ENCODE measurements around the gene EFCAB12. TPM values are rescaled to one million over a fixed set of nuclear protein-coding genes. Genes with fewer than 3 reads are reported as not detected.
A peak's percentile ranks its signal among the peaks of the same experiment; 100 is the strongest.

The EFCAB12 gene
- total and polyA plus RNA-seq, 2 of the 13 experiments (the other 11 are each of a cell fraction or from before 2014, with no cell fraction given) = 0.31 to 2.4 TPM

- TF ChIP-seq ETV6 (CRISPR knock-in tag; conservative IDR thresholded peaks at IDR 0.05) (0 out of 2 replicates have a peak, but pooled peaks have one; percentile 17), KDM5A (IDR thresholded peaks at IDR 0.05; ENCODE audit: borderline replicate concordance, low read length) (peak; percentile 71; the same call in 1 of the 2 replicates), ESRRA (CRISPR knock-in tag; IDR thresholded peaks at IDR 0.05; ENCODE audit: low read depth) (peak; percentile 84; the same call in 1 of the 2 replicates), KMT2B (CRISPR knock-in tag; IDR thresholded peaks at IDR 0.05) (peak; percentile 88), SRSF4 (IDR thresholded peaks at IDR 0.05; ENCODE audit: low read depth, low read length, poor library complexity, severe bottlenecking) (no peak), HMGXB3 (CRISPR knock-in tag; IDR thresholded peaks at IDR 0.05; ENCODE audit: borderline replicate concordance) (peak; percentile 83; the same call in 1 of the 2 replicates), ETV5 (CRISPR knock-in tag; IDR thresholded peaks at IDR 0.05; ENCODE audit: borderline replicate concordance) (peak; percentile 41; the same call in 1 of the 2 replicates), ZNF296 (CRISPR knock-in tag; conservative IDR thresholded peaks at IDR 0.05) (no peak), SP1 (IDR thresholded peaks at IDR 0.05) (0 out of 2 replicates have a peak, but pooled peaks have one; percentile 43), SP1 (CRISPR knock-in tag; IDR thresholded peaks at IDR 0.05) (peak; percentile 94), ZNF788 (CRISPR knock-in tag; IDR thresholded peaks at IDR 0.05; ENCODE audit: borderline replicate concordance) (peak; percentile 57; the same call in 1 of the 2 replicates), IRF2 (CRISPR knock-in tag; IDR thresholded peaks at IDR 0.05) (peak; percentile 37), GMEB1 (CRISPR knock-in tag; IDR thresholded peaks at IDR 0.05; ENCODE audit: borderline replicate concordance) (peak; percentile 83), ZNF569 (CRISPR knock-in tag; IDR thresholded peaks at IDR 0.05; ENCODE audit: borderline replicate concordance) (peak; percentile 91; the same call in 1 of the 2 replicates), ATF7 (IDR thresholded peaks at IDR 0.05) (no peak), ATF7 (CRISPR knock-in tag; IDR thresholded peaks at IDR 0.05) (no peak), GLMP (CRISPR knock-in tag; IDR thresholded peaks at IDR 0.05; ENCODE audit: borderline replicate concordance) (no peak), KAT7 (CRISPR knock-in tag; IDR thresholded peaks at IDR 0.05; ENCODE audit: borderline replicate concordance) (peak; percentile 89; the same call in 1 of the 2 replicates), GFI1 (CRISPR knock-in tag; IDR thresholded peaks at IDR 0.05; ENCODE audit: borderline replicate concordance) (peak; percentile 61; the same call in 1 of the 2 replicates), PHF5A (CRISPR knock-in tag; IDR thresholded peaks at IDR 0.05; ENCODE audit: low read depth, unreplicated experiment) (peak; percentile 24)
These were observed 11.6 kb upstream of the EFCAB12 start, which contains the start of the genes IFT122 and MBD4 (continued) for GRCh38 chr3:129439817-129440617.

Measured in HepG2 (cell line).